GM19035 (cell line): ENCODE results near the gene ELP4.
"Not testable (repeated sequence)": the region's sequence is repeated elsewhere in the genome, so short reads cannot be mapped to it uniquely, and the experiment has no call there.

Experiments
- ATAC-seq: cut with Tn5 transposase; IDR thresholded peaks from one replicate; pipeline ENCODE4 v1.9.1; 2021; ENCODE audit not compliant: unreplicated experiment

Gene ELP4, protein sequence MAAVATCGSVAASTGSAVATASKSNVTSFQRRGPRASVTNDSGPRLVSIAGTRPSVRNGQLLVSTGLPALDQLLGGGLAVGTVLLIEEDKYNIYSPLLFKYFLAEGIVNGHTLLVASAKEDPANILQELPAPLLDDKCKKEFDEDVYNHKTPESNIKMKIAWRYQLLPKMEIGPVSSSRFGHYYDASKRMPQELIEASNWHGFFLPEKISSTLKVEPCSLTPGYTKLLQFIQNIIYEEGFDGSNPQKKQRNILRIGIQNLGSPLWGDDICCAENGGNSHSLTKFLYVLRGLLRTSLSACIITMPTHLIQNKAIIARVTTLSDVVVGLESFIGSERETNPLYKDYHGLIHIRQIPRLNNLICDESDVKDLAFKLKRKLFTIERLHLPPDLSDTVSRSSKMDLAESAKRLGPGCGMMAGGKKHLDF

DNA sequence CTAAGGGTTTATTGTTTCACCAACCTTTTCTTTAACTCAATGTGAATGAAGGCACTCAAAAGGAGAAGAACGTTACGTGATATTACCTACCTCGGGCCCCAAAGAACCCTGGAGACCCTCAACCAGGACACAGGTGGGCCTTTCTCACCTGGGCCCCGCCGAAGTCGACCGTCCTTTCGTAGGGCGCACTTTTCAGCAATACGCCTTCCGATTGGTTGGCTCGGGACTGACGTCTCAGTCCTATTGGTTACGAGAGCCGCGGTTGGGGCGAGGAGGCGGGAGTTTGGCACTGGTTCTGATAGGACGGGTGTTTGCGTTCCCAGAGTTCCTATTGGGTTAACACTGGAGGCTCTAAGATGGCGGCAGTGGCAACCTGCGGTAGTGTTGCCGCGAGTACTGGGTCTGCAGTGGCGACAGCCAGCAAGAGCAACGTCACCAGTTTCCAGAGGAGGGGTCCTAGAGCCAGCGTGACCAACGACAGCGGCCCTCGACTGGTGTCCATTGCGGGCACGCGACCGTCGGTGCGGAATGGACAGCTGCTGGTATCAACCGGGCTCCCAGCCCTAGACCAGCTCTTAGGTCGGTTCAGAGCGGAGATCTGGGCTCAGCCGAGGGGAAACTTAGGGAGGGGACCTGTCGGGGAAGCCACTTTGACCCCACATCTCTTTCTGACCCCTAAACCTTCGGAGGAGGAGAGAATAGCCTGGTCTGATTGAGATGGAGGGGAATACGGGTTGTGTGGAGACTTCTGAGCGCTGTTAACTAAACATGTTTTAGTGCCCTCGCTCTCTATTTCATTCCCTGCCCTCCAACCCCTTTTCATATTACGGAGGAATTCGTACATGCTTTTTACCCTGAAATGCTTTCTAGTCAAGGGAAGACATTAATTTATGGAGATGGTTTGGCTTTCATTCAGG is at the start of gene ELP4, which contains the start of gene IMMP1L:
ELP4 (plus strand) TSS at position 339 of the 917 bp plus-strand sequence; CDS start at position 357, 18 bp downstream.
IMMP1L (minus strand) TSS at position 194 of the 917 bp plus-strand sequence. CDS start 46,346 bp downstream, outside the sequence.
- ATAC-seq: peak; percentile 100

DNA sequence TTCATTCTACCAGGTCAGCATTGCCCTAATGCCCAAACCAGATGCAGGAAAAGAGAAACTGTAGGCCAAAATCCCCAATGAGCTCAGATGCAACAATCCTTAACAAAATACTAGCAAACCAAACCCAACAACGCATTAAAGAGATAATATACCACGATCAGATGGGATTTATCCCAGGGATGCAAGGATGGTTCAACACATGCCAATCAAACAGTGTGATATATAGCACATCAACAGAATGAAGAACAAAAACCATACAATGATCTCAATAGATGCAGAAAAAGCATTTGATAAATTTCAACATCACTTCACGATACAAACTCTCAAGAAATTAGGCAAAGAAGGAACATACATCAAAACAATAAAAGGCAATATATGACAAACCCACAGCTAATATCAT is 45.1 kb upstream of the ELP4 start:
- ATAC-seq: no peak

DNA sequence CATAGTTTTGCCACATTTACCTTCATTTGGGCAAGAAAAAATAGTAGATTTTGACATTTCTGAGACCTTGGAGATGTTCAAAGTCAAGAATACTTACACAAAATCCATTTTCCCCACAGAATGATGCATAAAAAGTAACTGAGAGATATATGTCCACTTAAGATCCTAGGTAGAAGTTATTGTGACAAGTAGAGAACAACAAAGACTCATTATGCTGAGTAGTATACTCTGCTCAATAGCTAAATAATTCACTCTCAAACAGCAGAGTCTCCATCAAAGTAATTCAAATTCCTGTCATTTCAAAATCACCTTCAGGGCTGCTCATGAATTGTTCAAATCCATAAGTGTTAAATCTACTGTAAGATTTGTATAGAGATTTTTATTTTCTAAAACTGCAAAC is 35.5 kb upstream of the ELP4 start:
- no peak for ATAC-seq

DNA sequence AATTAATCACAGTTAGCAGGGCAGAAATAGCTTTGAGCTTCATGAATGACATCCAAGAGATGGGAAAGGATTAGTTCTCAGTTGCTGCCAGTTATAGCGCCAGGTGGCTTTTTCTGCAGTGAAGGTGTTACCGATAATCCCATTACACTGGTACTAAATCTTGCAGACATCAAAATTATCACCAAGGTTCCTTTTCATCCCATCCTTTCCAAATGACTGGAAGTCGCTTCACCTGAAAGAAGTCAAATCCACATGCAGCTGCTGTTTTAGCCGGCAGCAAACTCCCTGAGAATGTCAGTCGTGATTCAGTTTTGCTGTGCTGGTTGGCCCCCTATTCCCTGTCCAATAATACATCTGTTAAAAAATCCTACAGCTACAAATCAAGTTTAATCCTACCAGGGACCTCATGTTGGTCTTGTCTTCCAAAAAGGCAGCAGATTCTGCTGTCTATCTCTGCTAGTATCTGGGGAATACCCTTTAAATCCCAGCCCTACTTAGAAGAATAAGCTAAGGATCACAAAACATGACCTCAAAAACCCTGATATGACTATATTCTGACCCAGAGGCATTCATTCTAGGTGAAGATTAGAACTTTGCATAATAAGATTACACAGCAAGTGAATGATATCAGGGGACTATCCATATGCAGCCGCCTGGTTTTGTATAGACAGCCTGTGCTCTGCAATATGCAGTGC is 31.9 kb upstream of the ELP4 start:
- no peak for ATAC-seq

DNA sequence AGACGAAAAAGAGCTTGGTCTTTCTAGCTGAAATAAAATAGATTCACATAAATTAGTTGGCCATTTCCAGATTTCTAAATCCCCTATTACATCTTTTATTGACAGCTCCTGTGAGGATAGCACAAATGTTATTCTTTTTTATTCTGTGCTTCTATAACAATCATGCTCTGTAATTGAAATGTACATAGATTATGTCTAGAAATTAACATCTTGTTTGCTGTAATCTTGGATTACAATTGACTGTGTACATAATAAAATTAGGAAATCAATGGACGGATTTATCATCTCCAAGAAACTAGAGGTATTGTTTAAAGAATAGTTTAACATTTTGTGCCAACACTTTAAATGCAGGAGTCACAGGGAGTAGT is 31.4 kb upstream of the ELP4 start:
- ATAC-seq: no peak

DNA sequence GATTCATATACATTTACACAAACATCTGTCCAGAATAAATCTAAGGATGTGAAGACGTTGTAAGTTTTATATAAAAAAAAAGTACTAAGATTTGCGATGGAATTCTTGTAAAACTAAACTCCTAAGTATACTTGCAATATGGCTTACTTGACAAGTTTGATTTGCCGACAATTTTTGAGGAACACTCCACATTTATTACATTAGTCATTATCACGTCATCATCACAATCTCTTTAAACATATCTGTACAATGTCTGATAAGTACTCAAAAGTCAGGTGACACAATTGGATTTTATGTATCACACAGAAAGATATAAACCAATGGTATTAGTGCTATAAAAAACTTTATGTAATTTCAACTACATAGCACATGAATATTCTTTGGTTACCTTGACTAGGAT is 30.5 kb upstream of the ELP4 start:
- no peak for ATAC-seq

DNA sequence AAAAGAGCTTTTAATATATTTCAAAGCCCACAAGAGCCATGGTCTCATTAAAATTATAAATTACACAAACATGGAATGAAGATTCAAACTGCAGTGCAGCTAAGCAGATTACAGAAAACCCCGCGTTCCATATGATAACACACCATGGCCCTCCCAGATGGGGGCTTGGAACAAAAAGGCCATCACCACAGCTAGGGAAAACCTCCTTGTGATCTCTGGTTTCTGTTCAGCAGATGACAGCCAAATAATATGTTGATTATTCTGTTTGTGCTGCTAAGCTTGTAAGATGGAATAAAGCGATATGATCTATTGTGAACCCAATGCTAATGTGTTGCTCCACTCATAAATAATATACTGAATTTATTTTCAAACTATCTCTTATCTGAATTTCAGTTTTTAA is 28.6 kb upstream of the ELP4 start:
- ATAC-seq: no peak

DNA sequence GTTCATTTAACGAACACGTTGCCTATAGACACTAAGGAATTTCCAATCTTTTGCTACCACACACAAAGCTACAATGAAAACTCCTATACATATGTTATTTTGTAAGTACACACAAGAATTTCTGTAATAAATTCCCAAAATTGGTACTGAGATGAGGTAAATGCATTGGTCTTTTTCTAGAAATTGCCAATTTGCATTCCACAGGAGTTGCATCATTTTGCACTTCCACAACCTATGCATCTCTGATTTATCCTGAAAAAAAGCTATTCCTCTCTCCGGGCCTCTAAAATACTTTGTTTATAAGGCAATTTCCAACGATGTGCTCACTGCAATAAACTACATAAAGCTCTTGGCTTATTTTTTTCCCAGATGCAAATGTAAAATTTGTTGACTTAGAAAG is 25.1 kb upstream of the ELP4 start:
- no peak for ATAC-seq

DNA sequence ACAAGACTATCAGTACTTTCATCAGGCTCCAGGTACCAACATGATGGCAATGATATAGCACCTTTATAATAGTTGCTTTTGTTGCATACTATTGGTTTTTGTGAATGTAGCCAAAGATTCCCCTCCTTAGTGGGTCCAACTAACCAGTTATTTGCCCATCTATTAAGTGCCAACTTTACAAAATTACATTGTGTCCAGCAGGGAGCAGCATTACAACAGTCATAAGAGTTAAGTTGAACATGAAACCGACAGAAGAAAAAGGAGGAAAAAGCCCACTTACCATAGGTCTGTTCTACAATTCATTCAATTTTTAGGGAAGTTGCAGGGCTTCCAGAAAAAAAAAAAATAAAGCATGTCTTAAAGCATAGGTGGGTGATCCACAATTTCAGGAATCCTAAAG is 21.7 kb upstream of the ELP4 start:
- ATAC-seq: peak; percentile 59

DNA sequence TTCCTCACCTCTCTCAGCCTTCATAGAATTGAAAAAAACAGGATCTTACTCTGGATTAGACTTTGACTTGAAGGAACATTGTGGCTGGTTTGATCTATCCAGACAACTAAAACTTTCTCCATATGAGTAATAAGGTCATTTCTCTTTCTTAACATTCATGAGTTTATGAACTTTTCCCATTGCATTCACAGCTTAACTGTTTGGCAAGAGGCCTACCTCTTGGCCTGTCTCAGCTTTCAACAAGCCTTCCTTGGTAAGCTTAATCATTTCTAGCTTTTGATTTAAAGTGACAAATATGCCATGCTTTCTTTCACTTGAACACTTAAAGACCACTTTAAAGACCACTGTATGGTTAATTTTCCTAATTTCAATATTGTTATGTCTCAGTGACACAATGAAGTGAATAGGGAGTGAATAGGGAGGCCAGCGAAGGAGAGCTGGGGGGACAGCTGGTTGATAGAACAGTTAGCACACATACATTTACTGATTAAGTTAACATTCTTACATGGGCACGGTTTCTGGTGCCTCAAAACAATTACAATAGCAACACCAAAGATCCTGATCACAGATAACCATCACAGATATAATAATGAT is 17.1 kb upstream of the ELP4 start:
- no peak for ATAC-seq

DNA sequence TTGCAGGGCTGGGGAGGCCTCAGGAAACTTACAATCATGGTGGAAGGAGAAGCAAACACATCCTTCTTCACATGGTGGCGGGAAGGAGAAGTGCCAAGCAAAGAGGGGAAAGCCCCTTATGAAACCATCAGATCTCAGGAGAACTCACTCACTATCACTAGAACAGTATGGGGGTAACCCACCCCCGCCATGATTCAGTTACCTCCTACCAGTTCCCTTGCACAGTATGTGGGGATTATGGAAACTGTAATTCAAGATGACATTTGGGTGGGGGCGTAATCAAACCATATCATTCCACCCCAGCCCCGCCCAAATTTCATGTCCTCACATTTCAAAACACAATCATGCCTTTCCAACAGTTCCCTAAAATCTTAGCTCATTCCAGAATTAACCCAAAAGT is 16.3 kb upstream of the ELP4 start:
- ATAC-seq: no peak

DNA sequence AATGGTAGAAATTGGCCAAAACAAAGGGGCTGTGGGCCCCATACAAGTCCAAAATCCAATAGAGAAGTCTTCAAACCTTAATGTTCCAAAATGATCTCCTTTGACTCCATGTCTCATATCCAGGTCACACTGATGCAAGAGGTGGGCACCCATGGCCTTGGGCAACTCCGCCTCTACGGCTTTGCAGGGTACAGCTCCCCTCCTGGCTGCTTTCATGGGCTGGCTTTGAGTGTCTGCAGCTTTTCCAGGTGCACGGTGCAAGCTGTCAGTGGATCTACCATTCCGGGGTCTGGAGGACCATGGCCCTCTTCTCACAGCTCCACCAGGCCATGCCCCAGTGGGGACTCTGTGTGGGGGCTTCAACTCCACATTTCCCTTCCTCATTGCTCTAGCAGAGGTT is 15.8 kb upstream of the ELP4 start:
- not testable (repeated sequence) for ATAC-seq

DNA sequence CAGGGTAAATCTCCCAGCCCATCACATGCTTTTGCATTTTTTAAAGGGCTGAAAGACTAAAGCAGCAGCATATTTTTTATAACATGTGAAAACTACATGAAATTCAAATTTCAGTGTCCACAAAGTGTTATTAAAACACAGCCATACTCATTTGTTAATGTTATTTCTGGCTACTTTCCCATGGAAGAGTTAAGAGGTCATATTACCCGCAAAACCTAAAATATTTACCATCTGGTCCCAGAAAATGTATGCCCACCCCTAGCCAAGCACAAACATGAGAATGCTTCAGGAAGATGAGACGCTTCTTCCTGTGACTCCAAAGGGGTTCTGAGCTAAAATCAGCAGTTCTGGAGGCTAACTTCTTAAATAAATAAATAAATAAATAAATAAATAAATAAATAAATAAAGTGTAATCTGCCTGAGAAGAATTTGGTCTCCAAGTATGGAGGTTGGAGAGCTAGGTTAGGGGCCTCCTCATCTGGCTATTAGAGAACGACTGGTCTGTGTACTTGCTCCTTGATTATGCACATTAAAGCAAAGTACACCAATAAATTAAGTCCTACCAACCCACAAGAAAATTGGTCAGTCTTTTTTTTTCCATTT is 9.9 kb upstream of the ELP4 start:
- ATAC-seq: no peak

DNA sequence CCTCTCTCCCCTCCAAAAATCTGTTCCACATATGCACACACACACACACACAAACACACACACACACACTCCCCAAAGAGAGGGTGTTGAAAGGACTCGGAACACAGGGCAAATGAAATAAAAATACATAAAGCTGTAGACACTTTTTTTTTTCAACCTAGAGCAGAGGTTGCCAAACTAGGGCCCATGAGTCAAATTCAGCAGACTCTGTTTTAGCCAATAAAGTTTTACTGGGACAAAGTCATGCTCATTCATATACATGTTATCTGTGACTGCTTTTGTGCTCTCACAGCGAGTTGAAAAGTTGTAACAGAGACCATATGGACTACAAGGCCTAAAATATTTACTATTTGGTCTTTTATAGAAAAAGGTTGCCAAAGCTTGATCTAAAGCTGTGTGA is 9.0 kb upstream of the ELP4 start:
- ATAC-seq: no peak

DNA sequence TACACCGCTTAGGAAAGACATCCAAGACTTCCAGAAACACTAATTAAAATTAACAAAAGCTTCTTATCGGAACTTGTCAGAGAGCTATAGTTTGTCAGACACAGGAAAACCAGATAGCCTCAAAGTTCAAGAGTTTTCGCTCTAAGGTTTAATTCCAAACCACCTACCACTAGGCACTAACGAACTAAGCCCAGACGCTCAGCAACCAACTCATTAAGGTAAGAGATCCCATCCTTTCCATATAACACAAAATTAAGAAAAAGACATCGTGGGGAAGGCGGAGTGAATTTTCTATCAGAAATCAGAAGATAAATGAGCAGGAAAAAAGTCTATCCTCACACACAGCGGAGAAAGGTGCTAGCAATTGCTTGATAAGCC is 527 bp upstream of the ELP4 start:
- ATAC-seq: peak; percentile 11

DNA sequence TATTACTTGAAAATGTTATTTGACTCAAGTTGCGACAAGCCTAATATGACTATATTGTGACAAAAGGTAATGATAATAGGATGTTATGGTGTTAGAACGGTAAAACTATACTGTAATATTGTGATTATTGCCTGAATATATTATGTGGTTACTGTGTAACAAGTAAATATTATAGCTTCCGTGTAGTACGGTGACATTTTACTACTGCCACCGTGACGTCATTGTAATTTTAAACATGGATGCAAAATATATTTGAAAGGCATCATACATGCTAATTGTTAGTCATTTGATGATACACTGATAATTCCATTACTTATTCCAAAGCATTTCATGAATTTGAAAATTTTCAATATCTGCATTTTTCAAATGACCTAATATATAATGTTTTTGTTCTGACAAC is 2.5 kb downstream of the ELP4 start:
- no peak for ATAC-seq

DNA sequence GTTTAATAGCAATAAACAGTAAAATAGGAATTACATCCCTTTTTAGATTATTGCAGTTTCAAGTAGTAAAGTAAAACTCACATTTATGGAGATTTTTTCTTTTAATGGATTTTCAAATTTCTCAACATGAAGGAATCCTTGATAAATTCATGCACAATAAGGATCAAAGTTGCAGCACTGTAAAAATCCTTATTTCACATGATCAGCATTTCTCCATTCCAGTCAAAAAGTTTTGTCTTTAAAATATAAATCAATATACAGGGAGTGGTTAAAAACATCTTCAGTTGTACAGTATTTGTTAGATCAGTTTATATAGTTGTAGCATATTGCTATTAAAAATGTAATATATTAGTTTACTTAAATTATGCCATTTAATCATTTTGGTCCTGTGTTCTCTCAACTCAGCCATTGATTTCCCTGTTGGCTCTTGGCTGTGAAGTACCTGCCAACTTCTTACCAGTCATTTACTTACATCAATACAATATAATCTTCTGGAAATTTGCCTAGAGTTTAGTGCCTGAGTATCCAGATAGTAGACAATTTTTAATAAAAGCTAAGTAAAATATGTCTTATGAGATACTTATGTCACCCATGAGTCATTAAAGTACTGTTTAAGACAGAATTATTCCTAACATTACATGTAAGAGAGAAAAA is 12.1 kb downstream of the ELP4 start:
- no peak for ATAC-seq

DNA sequence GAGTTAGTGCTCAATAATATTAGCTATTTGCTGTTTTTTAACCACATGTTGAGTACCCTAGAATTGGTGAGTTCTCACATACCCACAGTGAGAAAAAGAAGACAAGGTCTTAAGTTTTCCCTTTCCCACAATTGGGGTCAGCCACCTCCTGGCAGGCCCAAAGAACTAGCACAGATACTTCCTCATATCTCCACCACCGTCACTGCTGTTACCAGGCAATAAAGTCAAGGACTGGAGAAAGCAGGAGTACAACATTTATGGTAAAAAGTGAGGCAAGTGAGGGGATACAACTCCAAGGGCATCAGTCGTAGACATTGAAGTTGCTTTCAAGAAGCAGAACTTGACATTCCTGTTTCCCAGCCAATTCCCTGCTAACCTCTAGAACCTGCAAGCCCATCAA is 19.6 kb downstream of the ELP4 start:
- ATAC-seq: no peak

DNA sequence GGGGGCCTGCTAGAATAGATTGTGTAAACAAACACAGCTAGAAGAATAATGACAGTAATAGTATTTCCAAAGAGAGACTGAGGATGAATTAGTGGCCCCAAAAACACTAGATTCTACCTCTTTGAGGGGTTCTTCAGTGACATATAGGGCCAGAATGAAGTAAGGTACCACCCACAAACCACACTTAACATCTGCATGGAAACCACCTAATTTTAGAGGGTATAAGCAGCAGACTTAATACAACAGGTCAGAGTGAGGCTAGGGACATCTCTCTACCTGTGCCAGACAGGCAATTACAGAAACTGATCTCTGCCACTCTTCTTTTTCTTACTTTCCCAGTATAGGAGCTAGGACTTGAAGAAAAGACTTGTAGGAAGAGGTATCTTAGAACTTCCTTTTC is 20.1 kb downstream of the ELP4 start:
- ATAC-seq: no peak

DNA sequence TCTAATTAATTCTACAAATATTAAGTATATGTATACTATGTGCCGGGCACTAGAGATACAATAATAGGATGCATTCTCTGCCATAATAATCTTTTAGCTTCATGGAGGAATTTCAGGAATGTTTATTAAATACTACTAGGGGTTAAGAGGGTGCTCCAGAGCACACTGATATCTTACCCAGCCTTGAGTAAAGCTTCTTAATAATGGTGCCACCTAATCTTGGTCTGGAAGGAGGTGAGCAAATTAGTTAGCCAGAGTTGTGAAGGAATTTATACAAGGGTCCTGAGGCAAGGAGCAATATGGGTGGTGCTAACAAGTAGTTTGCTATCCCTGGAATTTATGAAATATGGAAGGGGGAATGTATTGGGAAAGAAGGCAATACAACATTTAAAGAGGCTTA is 21.7 kb downstream of the ELP4 start:
- no peak for ATAC-seq
